Choroid plexus epithelial cell (primary cell): ENCODE measurements around the gene TBC1D22B.

Experiments used
- DNase-seq: peaks from one replicate; pipeline ENCODE4 v3.0.0-alpha.2; 2010; ENCODE audit warnings: low read depth
- H3K4me3 ChIP-seq: 2 replicates; pipeline ENCODE4 v1.5.1; 2011; ENCODE audit warnings: low read depth, mild to moderate bottlenecking, control low read depth, low read length, moderate library complexity
- TF ChIP-seq, protein P1 (sequence below): conservative IDR thresholded peaks from 2 replicates; pipeline ENCODE4 v1.5.1; 2011; ENCODE audit warnings: low read depth, mild to moderate bottlenecking, control low read depth, inconsistent platforms, low read length, moderate library complexity

The TBC1D22B gene

DNA sequence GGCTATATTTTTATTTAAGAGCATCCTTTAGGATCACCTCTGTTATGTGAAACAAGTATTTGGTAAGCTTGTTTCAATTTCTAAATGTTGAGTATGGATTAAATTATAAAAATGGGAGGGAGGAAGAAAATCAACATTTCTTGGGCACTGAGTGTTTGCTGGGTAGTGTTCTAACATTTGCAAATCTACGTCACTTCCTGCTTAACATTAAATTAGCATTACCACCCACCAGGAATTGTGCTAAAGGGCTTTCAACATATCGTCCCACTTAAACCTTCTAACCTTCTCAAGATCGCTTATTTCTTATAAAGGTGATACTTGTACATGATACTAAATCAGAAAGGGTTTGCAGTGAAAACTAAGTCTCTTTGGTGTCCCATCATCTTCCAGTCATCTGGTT, 8.3 kb downstream of the TBC1D22B start:
- TF ChIP-seq, protein P1, sequence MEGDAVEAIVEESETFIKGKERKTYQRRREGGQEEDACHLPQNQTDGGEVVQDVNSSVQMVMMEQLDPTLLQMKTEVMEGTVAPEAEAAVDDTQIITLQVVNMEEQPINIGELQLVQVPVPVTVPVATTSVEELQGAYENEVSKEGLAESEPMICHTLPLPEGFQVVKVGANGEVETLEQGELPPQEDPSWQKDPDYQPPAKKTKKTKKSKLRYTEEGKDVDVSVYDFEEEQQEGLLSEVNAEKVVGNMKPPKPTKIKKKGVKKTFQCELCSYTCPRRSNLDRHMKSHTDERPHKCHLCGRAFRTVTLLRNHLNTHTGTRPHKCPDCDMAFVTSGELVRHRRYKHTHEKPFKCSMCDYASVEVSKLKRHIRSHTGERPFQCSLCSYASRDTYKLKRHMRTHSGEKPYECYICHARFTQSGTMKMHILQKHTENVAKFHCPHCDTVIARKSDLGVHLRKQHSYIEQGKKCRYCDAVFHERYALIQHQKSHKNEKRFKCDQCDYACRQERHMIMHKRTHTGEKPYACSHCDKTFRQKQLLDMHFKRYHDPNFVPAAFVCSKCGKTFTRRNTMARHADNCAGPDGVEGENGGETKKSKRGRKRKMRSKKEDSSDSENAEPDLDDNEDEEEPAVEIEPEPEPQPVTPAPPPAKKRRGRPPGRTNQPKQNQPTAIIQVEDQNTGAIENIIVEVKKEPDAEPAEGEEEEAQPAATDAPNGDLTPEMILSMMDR: no peak
- no peak overlapping the region for H3K4me3 ChIP-seq
- no peak for DNase-seq

DNA sequence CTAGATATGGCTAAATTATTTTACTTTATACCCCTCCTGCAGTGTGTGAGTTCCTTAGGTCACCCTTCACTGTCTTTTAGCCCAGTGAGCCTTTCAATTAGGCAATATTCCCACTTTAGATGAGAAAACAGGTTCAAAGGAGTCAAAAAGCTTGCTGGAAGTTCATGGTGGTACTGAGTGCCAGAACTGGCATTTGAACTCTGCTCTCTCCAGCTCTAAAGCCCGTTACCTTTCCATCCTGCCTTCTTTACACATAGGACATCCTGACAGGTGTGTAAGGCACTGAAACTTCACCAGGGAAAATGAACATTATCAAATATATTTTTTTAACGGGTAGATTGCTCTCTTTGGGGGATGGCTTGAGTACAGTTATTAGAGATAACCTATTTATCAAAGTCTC, 11.5 kb downstream of the TBC1D22B start:
- TF ChIP-seq, protein P1: no peak

DNA sequence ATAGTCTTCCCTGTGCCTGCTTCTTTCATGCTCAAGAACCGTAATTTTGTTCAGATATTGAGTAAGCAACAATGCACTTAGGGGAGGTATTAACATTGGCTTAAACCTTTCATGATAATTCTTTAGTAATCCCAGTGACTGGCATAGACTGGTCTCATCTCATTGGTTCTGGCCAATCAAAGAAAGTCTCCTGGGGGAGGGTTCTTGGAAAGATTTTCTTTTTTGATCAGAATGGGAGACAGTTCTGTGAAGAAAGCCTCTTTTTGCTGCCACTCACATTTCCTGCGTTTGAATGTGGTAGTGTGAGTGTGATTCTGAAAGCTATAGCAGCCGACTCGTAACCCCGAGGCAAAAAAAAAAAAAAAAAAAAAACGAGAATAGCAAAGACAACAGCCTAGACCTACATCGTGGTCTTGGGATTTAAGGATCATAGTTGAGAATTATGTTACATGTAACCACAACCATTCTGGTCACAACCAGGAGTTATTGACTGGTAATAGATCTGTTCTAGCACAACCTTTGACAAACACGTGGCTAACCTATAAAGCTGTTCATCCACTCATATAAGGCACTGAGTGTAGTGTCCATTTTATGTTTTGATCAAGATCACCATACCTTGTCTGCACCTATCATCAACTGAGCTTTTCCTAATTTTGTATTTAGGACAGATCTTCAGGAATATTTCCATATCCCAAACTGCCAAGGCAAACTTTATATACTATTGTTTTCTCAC, 15.4 kb downstream of the TBC1D22B start:
- H3K4me3 ChIP-seq: no peak overlapping the region
- TF ChIP-seq, protein P1: no peak
- DNase-seq: no peak

More for the DNA sequence above, 11.5 kb downstream of the TBC1D22B start:
- no peak overlapping the region for H3K4me3 ChIP-seq
- no peak for DNase-seq

DNA sequence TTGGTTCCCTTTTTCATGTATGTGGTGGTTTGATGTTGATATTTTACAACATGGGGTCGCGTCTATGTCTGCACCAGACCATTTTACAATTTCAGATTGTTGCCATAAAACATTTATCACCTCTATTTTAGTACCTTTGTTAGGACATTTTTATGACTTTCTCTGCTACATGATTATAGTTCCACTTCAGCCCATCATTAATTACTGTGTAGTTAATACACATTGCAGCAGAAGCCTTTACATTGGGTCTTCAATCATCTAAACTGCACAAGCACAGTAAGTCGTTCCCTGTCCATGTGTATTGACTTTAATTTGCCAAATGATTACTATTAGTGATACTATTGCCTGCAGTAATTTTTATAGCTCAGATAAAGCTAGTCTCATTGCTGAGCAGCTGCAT, 16.1 kb downstream of the TBC1D22B start:
- TF ChIP-seq, protein P1: no peak
- H3K4me3 ChIP-seq: no peak overlapping the region
- no peak for DNase-seq

DNA sequence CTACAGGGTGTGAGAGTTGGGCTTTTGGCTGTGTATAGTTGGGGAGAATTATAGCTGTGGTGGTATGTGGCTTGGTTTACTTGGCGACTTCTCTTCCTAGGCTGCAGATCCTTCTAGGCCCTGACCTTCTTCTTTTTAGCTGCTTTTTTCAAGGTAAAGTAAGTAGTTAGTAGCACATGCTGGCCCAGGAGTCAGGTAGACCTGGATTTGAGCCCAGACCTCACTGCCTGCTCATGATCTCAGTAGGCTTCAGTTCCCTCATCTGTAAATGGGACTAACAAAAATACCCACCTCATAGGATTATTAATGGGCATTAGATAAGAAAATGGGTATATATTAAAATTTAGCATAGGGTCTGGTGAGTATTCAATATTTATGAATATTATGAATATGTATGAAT, 17.8 kb downstream of the TBC1D22B start:
- TF ChIP-seq, protein P1: no peak

DNA sequence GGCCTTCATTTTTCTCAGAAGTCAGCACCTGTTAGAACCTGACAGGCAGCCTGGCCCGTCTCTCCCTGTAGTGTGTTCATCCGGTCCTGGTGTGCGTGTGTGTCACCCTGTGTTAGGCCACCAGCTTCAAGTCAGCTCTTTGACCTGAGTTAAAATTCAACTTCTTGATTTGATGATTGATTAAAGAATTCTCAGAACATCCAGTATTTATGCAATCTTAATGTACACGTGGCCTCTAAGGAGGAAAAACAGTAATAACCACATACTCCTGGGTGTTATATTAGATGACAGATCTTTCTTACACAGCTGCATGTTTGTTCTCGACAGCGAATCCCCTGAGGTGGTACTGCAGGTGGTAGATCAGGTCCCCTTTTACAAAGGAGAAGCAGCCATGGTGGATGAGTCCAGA, 19.4 kb downstream of the TBC1D22B start:
- no peak for DNase-seq

More for the DNA sequence above, 17.8 kb downstream of the TBC1D22B start:
- no peak overlapping the region for H3K4me3 ChIP-seq
- no peak for DNase-seq

More for the DNA sequence above, 19.4 kb downstream of the TBC1D22B start:
- H3K4me3 ChIP-seq: no peak overlapping the region
- TF ChIP-seq, protein P1: no peak
